Keratinocyte (primary cell): ENCODE results near the gene SHISA4.

Experiments
- EZH2 ChIP-seq: IDR thresholded peaks from one replicate; pipeline ENCODE4 v1.6.1; 2012; ENCODE audit warnings: inconsistent platforms, mild to moderate bottlenecking, low read length, moderate library complexity
- TF ChIP-seq, protein P1 (sequence below), 3 experiments: IDR thresholded peaks in 1 of 3; conservative IDR thresholded peaks in 1 of 3; optimal IDR thresholded peaks in 1 of 3; 2 replicates in 2 of 3; 3 replicates in 1 of 3; pipeline versions ENCODE3 to v1.5.1; 2011; ENCODE audit warnings: low read length in 3 of 3, mild to moderate bottlenecking in 3 of 3, moderate library complexity in 2 of 3, control low read depth in 1 of 3, inconsistent platforms in 1 of 3; ENCODE audit not compliant: insufficient read depth in 2 of 3; ENCODE audit errors: extremely low read depth in 1 of 3

DNA sequence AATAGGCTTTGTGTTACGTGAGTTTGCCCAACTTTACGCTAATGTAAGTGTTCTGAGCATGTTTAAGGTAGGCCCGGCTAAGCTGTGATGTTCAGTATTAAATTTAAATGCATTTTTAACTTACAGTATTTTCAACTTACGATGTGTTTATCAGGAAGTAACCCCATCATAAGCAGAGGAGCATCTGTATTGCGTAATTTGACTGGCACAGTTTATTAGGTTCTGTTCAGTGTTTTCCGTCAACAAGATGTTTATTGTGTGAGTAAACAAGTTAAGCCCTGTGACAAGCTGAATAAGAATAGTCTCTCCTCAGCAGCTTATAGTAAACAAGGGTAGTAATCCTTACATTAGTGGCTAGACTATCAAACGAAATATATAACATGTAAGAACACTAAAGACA is 27.2 kb upstream of the SHISA4 start:
- TF ChIP-seq, protein P1, sequence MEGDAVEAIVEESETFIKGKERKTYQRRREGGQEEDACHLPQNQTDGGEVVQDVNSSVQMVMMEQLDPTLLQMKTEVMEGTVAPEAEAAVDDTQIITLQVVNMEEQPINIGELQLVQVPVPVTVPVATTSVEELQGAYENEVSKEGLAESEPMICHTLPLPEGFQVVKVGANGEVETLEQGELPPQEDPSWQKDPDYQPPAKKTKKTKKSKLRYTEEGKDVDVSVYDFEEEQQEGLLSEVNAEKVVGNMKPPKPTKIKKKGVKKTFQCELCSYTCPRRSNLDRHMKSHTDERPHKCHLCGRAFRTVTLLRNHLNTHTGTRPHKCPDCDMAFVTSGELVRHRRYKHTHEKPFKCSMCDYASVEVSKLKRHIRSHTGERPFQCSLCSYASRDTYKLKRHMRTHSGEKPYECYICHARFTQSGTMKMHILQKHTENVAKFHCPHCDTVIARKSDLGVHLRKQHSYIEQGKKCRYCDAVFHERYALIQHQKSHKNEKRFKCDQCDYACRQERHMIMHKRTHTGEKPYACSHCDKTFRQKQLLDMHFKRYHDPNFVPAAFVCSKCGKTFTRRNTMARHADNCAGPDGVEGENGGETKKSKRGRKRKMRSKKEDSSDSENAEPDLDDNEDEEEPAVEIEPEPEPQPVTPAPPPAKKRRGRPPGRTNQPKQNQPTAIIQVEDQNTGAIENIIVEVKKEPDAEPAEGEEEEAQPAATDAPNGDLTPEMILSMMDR (optimal IDR thresholded peaks at IDR 0.05 in 1 of 3, IDR thresholded peaks at IDR 0.05 in 1 of 3, conservative IDR thresholded peaks at IDR 0.05 in 1 of 3; ENCODE audit: extremely low read depth in 1 of 3, insufficient read depth in 2 of 3, low read length in 3 of 3), result no peak
- no peak for TF ChIP-seq EZH2
